ENCODE results near the gene GPX4. TPM values are rescaled to one million over a fixed set of nuclear protein-coding genes. Genes with fewer than 3 reads are reported as not detected.

GPX4 gene
- total RNA-seq, 2 experiments from 2014 or later, result 148 to 203 TPM

DNA sequence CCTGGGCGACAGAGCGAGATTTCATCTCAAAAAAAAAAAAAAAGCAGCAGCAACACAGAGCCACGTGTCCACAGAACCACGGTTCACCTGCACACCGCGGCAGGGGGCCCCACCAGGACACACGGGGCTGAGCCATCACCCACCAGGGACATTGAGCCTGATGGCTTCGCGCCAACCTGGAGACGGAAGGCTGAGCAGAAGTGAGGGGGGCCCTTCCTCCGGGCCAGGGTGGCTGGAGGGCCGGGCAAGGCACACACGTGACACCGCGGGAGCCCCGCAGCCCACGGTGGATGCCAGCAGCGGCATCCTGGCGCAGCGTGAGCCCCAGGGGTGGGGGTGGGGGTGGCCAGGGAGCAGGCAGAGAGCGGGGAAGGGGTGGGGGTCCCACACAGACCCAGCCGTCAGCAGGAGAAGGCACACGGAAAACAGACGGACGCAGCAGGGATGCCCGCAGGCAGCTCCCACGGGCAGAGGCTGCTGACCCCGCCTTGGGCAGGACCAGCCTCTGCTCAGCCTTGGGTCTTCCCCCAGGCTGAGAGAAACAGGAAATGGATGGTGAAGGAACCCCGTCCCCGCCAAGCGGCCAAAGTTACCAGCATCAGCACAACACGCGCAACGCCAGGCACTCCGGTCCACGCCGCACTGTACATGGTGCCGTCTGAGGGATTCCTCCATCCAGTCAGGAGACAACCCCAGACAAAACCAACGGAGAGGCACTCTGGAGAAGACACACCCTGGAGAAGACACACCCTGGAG is 36.7 kb downstream of the GPX4 start:
- Histone ChIP-seq H3K4me2 (ENCODE audit: low read length) (no peak overlapping the region), H2AFZ (ENCODE audit: low read length) (no peak overlapping the region), H3K27ac (ENCODE audit: low read depth, low read length, poor library complexity, severe bottlenecking) (no peak overlapping the region), H3K9me2 (ENCODE audit: insufficient read depth, low read length) (no peaks in the 10 kb centered on the region), H4K20me1 (ENCODE audit: insufficient read depth, low read length) (no peaks in the 10 kb centered on the region), H3K9me3 (ENCODE audit: low read length) (no peaks in the 10 kb centered on the region), H3K36me3 (ENCODE audit: insufficient read depth, low read length) (peaks cover 16% of the 10 kb centered on the region), H3K4me1 (ENCODE audit: insufficient read depth, low read length, poor library complexity, severe bottlenecking) (no peaks in the 10 kb centered on the region), H3K79me2 (ENCODE audit: insufficient read depth, low read depth, low read length) (no peaks in the 10 kb centered on the region), H3K4me3 (ENCODE audit: low read depth, low read length, poor library complexity, severe bottlenecking) (no peak overlapping the region)
- ChIA-PET POLR2A (no interaction called here), CTCF (ENCODE audit: unreplicated experiment) (no interaction called here)
- intact Hi-C loops (cut with micrococcal nuclease; ENCODE audit: unreplicated experiment), result no loop called here
- DNase-seq (ENCODE audit: low spot score), result no peak
- no peak for TF ChIP-seq EZH2phosphoT487 (IDR thresholded peaks at IDR 0.05; ENCODE audit: borderline replicate concordance, low read depth, low read length)
- TF ChIP-seq, protein P1, sequence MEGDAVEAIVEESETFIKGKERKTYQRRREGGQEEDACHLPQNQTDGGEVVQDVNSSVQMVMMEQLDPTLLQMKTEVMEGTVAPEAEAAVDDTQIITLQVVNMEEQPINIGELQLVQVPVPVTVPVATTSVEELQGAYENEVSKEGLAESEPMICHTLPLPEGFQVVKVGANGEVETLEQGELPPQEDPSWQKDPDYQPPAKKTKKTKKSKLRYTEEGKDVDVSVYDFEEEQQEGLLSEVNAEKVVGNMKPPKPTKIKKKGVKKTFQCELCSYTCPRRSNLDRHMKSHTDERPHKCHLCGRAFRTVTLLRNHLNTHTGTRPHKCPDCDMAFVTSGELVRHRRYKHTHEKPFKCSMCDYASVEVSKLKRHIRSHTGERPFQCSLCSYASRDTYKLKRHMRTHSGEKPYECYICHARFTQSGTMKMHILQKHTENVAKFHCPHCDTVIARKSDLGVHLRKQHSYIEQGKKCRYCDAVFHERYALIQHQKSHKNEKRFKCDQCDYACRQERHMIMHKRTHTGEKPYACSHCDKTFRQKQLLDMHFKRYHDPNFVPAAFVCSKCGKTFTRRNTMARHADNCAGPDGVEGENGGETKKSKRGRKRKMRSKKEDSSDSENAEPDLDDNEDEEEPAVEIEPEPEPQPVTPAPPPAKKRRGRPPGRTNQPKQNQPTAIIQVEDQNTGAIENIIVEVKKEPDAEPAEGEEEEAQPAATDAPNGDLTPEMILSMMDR (conservative IDR thresholded peaks at IDR 0.05; ENCODE audit: low read length), result no peak
- no TSS peak for BruUV-seq (replicated peaks)

DNA sequence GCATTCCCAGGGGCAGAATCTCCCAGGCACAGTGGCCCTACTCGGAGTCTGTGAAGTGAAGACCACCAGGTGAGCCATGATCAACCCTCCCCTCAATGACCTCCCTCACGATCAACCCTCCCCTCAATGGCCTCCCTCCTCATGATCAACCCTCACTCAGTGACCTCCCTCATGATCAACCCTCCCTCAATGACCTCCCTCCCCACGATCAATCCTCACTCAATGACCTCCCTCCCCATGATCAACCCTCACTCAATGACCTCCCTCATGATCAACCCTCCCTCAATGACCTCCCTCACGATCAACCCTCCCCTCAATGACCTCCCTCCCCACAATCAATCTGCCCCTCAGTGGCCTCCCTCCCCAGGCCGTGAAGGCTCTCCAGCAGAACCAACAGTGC is 38.1 kb downstream of the GPX4 start:
- Histone ChIP-seq H3K9me3 (ENCODE audit: low read length) (no peaks in the 10 kb centered on the region), H3K36me3 (ENCODE audit: insufficient read depth, low read length) (peaks cover 16% of the 10 kb centered on the region), H3K4me3 (ENCODE audit: low read depth, low read length, poor library complexity, severe bottlenecking) (no peak overlapping the region), H3K27ac (ENCODE audit: low read depth, low read length, poor library complexity, severe bottlenecking) (no peak overlapping the region), H3K4me1 (ENCODE audit: insufficient read depth, low read length, poor library complexity, severe bottlenecking) (no peaks in the 10 kb centered on the region), H3K9me2 (ENCODE audit: insufficient read depth, low read length) (no peaks in the 10 kb centered on the region), H3K79me2 (ENCODE audit: insufficient read depth, low read depth, low read length) (no peaks in the 10 kb centered on the region), H4K20me1 (ENCODE audit: insufficient read depth, low read length) (no peaks in the 10 kb centered on the region), H2AFZ (ENCODE audit: low read length) (no peak overlapping the region), H3K4me2 (ENCODE audit: low read length) (no peak overlapping the region)
- BruUV-seq (replicated peaks), result no TSS peak
- no peak for DNase-seq (ENCODE audit: low spot score)
- POLR2A ChIA-PET, result no interaction called here
- TF ChIP-seq EZH2phosphoT487 (IDR thresholded peaks at IDR 0.05; ENCODE audit: borderline replicate concordance, low read depth, low read length), result no peak
- TF ChIP-seq, protein P1 (conservative IDR thresholded peaks at IDR 0.05; ENCODE audit: low read length), result no peak
- CTCF ChIA-PET (ENCODE audit: unreplicated experiment), result no interaction called here
- intact Hi-C loops (cut with micrococcal nuclease; ENCODE audit: unreplicated experiment), result no loop called here

GRCh38 chr19:1143828-1144399 is 40.1 kb downstream of the GPX4 start:
- CTCF ChIA-PET (ENCODE audit: unreplicated experiment), result no interaction called here
- Histone ChIP-seq H2AFZ (ENCODE audit: low read length) (no peak overlapping the region), H3K36me3 (ENCODE audit: insufficient read depth, low read length) (peaks cover 16% of the 10 kb centered on the region), H3K4me1 (ENCODE audit: insufficient read depth, low read length, poor library complexity, severe bottlenecking) (no peaks in the 10 kb centered on the region), H4K20me1 (ENCODE audit: insufficient read depth, low read length) (no peaks in the 10 kb centered on the region), H3K79me2 (ENCODE audit: insufficient read depth, low read depth, low read length) (no peaks in the 10 kb centered on the region), H3K9me3 (ENCODE audit: low read length) (no peaks in the 10 kb centered on the region), H3K9me2 (ENCODE audit: insufficient read depth, low read length) (no peaks in the 10 kb centered on the region), H3K4me2 (ENCODE audit: low read length) (no peak overlapping the region), H3K4me3 (ENCODE audit: low read depth, low read length, poor library complexity, severe bottlenecking) (no peak overlapping the region), H3K27ac (ENCODE audit: low read depth, low read length, poor library complexity, severe bottlenecking) (no peak overlapping the region)
- BruUV-seq (replicated peaks), result no TSS peak
- POLR2A ChIA-PET, result no interaction called here
- DNase-seq (ENCODE audit: low spot score), result no peak
- intact Hi-C loops (cut with micrococcal nuclease; ENCODE audit: unreplicated experiment), result no loop called here
- TF ChIP-seq EZH2phosphoT487 (IDR thresholded peaks at IDR 0.05; ENCODE audit: borderline replicate concordance, low read depth, low read length), result no peak
- TF ChIP-seq, protein P1 (conservative IDR thresholded peaks at IDR 0.05; ENCODE audit: low read length), result no peak

Data from OCI-LY7 (cell line).